Stimulated activated CD8-positive, alpha-beta memory T cell treated with anti-CD3 and anti-CD28 coated beads, Interleukin-15, amount 100 ng/mL, for 48 hours (primary cell): ENCODE data around the gene SARM1.
A peak's percentile ranks its signal among the peaks of the same experiment; 100 is the strongest.

Source experiments
- DNase-seq, 2 donors: peaks; one replicate each; pipeline ENCODE4 v3.0.0-alpha.2; 2020; ENCODE audit warnings: low read depth in 2 of 2

The SARM1 gene

DNA sequence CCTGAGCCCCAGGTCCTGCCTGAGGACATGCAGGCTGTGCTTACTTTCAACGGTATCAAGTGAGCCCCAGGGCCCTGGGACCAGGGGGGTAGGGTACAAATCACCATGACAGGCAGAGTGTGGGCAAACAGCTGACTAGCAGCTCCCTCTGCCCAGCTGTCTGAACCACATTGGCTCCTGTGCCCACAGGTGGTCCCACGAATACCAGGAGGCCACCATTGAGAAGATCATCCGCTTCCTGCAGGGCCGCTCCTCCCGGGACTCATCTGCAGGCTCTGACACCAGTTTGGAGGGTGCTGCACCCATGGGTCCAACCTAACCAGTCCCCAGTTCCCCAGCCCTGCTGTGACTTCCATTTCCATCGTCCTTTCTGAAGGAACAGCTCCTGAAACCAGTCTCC, 24.5 kb downstream of the SARM1 start:
- no peak for DNase-seq

DNA sequence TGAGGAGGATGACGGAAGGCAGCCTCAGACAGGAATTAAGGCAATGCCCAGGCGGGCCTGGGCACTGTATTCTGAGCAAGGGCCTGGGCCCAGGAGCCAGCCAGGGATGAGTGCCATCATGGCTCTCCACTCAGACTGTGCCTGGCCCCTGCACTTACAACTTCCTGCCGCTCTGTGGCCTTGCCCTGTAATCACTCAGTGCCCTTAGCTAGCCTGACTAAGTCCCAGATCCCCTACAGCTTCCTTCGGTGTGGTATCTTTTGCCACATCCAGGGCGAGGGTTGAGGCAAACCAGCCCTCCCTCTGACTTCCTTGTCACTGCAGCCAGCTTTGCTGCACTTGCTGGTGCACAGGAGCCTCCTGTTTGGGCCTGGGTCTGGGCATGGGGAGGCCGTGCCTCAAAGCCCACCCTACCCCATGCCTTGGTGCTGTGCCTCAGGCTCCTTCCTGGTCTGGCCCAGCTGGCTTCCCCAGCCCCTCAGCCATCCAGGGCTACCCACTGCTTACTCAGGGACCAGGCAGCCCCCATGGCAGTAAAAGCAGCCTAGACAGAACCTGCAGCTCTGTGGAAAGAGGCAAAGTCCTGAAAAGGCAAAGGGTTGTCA, 25.2 kb downstream of the SARM1 start:
- DNase-seq: no peak

DNA sequence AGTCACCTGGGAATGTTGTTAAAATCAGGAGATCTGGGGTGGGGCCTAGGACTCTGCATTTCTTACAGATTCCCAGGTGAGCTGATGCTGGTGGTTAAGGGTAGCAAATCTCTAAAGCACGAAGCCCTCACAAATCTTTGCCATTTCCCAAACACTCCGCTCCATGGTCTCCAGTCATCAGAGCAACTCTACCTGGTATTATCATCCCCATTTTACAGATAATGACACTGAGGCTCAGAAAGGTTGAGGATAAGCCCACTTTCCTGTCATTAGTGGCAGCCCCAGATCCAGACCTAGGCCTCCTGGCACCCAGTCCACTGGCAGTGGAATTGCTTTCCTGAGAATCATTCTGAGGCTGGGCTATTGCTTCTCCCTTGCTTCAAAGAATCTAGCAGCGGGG, 25.8 kb downstream of the SARM1 start:
- no peak for DNase-seq

DNA sequence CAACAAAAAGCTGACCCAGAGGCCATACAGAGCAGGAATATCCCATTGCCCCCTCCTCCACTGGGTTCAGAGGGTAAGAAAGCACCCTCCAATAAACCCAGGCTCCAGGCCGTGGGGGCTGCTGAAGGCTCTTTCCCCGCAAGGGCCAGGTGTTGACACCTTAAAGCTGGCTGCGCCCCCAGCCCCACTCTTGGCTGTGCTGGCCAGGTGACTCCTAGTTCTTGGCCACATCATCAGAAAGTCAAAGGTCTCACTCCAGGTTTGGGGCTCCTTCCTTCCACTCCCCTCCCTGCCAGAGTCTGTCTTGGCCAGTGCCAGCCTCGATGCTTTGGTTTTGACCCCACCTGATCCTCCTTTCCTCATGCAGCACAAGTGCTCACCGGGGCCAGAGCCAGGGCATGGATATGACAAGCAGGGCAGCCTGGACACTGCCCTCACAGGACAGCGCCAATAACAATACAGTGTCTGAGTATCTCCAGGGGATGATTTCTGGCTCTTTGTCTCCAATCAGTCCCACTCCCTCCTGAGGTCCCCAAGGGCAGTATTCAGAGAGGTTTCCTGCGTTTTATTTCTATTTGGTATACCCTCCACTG, 26.3 kb downstream of the SARM1 start:
- DNase-seq: no peak

DNA sequence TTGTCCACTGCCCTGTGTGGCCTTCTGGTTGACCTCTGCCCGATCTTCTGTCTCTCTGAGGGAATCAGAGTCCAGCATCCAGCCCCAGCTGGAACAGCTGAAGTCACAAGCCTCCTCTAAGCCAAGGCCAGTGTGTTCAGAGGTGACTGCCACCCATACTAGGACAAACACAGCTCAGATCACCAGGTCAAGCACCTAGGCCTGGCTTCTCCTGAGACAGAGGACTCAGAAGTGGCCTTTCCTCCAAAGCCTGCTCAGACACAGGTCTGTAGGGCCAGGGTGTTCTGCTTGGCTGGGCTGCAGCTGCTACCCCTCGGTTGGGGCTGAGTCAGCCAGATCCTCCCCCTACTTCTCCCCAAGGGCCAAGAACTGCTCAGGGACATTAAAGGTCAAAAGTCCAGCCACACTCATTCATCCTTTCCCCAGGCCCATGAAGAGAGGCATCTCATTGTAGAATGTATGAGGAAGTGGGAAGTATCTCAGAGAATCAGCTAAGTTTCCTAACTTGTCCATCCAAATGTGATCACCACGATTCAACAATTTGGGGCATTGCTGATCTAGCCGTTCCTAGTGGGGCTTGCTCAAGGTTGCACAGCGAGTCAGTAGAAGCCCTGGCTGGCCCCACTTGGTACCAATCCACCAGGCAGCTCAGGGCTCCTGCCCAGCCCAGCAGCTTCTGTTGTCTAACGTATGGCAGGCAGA, 26.9 kb downstream of the SARM1 start:
- no peak for DNase-seq

DNA sequence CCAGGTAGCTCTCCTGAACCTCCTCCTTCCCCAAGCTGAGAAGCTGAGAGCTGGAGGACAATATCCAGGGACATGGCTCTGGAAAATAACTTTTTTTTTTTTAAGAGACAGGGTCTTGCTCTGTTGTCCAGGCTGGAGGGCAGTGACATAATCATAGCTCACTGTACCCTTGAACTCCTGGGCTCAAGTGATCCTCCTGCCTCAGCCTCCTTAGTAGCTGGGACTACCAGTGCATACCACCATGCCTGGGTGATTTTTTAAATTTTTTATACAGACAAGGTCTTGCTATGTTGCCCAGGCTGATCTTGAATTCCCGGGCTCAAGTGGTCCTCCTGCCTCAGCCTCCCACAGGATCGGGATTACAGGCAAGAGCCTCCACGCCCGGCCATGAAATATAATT, 28.3 kb downstream of the SARM1 start:
- no peak for DNase-seq

DNA sequence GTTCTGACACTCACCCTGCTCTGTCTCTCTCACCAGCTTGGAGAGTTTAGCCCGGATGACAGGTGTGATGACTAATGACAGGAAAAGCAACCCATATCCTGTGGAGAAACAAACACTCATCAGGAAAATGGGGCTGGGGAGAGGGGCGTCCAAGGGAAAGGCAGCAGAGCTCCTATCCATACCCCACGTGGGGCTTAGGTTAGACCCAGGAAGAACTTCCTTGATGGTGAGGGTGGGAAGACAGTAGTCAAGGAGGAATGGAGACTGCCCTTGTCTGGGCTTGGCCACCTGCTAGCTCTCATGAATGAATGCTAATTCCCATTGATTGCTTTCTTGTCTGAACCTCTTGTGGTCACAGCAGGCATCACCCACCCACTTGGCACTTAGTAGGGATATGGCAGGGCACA, 30.7 kb downstream of the SARM1 start:
- no peak for DNase-seq

DNA sequence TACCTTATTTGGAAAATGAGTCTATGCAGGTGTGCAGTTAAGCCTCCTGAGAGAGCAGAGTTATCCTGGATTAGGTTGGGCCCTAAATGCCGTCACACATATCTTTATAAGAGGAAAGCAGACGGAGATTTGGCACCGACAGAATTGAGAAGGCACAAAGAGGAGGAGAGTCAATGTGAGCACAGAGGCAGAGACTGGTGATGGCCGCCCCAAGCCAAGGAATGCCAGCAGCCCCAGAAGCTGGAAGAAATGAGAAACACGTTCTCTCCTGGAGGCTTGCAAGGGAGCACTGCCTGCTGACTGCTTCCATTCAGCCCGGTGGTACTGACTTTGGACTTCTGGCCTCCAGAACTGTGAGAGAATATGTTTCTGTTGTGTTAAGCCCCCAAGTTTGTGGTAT, 31.4 kb downstream of the SARM1 start:
- DNase-seq: no peak

DNA sequence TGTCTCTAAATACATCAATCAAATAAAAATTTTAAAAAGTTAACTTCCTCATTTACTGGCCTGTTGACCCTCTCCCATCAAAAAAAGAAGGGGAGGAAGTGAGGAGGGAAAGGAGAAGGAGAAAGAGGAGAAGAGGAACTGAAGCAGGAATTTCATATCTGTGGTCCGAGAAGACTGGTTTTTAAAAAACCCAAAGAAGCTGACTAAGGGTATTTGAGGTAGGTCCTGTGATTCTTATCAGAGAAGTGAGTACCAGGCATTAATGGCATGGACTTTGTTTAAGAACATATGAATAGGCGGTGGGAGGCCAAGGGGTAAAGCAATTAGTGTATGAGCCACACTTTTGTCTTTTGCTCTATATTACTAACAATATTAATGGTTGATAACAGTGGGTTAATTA, 32.5 kb downstream of the SARM1 start:
- no peak for DNase-seq

DNA sequence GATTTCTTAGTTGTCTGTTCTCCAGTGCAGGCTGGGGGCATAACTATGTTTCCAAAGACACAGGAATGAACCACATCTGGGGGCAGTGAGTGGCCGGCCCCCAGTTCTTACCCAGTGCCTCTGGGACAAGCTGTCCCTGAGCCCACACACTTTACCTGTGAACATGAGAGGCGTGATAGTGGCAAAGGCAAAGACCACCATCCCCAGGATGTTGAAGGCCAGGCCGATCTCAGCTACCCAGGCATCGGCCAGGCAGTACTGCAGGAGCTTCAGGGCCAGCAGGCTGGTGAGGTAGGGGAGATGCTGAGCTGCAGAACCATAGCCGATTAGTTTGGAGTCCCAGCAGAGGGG, 32.9 kb downstream of the SARM1 start:
- no peak for DNase-seq

DNA sequence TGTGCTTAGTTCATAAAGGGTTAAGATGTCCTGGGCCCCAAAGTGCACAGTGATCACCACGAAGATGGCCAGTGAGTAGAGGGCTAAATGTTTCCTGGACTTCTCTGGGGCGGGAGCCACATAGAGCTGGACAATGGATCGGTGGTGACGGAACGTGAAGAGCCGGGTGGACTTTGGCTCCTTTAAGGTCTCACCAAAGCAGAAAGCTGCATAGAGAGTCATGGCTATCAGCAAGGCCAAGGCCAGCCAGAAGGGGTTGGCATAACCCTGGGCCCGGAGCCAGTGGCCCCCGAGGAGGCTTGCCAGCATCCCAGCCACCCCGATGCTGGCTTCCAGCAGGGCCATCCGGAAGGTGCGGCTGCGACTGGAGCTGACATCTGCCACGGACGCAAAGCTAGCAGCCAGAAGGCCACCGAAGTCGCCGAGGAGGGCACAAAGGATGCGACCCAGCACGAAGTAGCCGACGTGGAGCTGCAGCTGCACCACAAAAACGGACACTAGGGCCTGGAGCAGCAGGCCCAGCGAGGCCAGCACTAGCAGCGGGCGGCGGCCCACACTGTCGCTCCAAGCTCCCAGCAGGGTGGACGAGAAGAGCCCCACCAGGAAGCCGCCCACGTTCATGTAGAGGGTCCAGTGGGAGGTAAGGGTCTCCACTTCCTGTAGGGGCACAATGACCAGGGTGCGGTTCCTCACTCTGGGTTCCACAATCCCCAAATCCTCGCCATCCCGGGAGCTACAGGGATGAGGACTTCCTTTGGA, 33.5 kb downstream of the SARM1 start:
- no peak for DNase-seq

DNA sequence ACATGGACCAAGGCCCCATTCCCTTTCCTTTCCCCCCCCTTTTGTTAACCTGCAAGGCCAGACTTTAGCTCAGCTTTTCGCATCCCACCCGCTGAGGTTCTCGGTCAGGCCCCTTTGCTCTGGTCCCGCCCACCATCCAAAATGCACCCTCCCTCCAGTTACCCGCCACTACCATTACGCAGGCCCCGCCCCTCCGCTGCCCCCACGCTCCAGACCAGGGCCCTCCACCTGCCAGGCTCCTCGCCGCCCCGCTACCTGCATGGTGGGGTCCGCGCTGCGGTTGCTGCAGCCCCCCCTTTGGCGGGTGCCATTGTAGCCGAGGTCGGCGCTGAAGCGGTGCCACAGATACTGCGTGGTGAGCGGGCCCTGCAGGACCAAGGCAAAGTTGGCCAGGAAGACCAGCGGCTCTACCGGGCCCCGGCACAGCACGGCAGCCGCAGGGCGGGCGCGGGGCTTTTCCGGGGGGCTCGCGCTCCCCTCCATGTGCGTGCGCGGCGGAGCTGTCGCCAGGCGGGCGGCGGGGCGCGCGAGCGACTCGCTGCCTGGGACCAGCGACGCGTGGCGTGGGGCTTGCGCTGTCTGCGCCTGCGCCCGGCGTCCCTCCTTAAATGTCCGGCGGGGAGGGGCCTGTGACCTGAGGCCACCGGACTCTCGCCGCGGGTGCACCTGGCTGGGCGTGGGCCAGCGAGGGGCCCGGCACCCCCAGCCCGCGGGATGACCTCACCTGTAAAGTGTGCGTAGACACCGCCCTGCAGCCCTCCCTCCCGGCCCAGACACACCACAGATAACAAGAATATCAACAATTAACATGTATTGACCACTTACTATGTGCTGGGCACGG, 34.4 kb downstream of the SARM1 start, which contains the start of gene SLC46A1:
Gene SLC46A1 (minus strand): TSS at position 581 of the 841 bp plus-strand sequence. CDS start 98 bp downstream, at position 483.
- DNase-seq: peak; percentile 55 to 58

DNA sequence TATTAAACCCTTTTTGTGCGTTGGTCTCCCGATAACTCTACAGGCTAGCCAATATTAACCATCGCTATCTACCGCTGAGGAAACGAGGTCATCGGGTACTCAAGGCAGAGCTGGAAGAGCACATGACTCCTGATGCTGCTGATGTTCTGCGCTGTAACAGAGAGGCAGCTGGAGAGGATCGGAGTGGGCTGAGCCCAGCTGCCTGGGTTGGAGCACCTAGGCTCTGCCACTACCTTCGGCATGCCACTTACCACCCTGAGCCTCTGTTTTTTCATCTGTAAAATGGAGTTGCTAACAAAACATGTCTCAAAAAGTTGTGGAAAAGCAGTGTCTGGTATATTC, 35.0 kb downstream of the SARM1 start:
- DNase-seq: no peak

DNA sequence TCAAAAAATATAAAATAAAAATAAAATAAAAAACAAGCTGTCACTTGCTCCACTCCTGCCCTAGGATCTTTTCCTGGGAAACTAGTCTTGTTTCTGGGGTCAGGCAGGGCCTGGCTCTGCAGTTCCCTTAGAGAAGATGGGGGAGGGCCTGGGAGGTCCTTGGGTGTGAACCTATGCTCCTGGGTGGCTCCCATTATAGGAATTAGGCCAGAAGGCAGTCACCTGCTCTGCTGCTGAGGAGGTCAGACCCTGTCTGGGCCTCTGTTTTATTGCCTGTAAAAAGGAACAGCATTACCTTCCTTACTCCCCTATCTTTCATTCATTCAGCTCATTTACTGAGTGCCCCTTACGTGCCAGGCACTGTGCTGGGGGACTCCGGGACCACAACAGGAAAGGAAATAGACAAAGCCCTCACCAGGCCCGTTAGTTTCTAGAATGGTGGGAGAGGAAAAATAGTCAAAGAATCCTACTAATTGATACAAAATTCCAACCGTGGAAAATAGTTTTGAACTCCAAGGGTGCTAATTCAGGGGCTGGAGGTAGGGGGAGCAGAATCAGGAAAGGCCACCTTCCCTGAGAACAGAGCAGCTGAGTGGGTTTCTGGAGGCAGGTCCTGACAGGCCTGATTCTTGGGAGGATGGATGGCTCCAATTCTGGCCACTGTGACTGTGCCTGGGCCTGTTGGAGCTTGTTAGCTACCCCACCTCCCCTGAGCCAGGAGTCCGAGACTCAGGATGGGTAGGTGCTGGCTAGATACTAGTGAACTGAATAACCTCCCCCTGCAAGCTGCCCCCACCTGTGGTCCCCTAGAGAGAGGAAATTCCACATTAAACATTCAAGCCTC, 35.9 kb downstream of the SARM1 start:
- no peak for DNase-seq

DNA sequence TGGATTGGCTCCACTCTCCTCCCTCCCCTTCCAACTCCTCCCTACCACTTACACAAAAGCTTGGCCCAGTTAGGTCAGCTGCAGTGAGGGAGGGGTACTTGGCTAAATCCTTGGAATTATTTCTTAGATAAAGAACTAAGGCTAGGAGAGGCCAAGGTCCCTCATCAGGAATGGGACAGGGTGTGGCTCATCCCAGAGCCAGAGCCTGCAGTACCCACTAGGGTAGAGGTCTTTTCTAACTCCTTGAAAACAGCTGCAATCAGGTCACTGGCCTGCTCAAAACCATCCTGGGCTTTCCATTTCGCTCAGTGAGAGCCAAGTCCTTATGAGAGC, 36.4 kb downstream of the SARM1 start:
- no peak for DNase-seq

DNA sequence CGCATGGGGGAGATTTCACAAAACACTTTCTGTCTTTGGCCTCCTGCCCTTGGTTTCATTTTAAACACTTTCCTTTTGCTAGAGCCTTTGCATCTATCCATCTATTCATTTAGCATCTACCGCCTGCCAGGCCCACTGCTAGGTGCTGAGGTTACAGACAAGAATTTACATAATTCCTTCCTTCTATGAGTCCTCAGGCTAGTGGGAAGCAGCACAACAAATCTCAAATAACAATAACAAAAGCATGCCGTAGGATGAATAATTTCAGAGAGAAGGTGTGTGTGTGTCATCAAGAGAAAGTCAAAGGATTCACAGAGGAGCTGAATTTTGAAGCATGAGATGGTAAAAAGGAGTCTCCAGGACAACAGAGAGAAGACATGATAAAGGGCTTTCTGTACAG, 40.6 kb downstream of the SARM1 start:
- DNase-seq: no peak

DNA sequence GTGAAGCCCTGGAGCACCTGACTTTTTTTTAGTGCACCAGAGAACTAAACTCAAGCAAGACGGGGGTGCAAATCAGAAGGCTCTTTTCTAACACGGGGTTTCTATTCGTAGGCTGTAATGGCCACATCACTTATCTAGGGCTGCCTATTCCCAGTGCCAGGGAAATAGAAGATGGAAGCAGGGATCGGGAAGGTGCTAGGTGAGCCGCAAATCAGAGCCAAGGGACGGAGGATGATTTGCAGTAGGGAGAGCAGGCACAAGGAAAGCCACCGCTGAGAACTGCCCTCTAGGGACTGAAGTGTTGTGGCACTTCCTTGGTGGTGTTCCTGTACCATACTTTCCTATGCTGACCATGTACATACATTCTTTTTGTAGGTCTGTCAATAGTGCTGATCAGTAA, 42.3 kb downstream of the SARM1 start:
- no peak for DNase-seq

DNA sequence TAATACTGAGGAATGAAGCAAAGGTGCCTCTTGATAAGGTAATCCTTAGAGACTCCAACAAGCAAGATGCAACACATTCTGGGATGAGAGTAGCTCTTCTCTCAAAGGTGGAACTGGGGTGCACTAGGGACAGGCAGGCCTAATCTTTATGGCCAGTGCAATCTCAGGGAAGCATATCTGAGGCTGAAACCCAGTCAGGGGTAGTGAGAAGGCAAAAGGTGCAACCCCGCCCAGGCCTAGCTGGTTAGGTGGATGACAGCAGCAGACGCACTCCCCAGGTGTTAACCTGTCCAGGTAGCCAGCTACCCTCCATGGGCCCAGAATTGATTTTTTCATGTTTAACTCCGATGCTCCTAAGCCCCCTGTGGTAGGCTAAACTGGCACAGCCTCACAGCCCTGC, 44.4 kb downstream of the SARM1 start:
- DNase-seq: no peak

DNA sequence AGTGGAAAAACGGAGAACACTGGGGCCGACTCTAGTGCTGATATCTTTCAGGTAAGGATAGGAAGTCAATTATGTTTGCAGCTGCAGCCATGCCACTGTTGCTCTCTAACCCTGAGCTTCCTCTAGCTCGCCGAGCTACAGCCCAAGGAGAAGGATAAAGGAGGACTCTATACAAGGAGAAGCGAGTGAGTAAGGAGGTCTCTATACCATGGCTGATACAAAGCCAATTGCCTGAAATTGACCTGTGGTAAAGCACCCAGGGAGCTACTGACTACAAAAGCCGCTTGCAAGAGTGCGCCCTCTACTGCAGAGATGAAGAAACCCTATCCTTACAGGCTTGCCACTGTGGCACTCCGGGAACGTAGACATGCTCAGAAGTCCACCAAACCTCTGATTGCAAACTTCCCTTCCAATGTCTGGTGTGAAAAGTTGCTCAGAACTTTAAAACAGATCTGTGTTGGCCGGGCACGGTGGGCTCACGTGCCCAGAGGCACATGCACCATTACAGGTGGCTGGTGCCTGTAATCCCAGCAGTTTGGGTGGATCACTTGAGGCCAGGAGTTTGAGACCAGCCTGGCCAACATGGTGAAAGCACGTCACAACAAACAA, 45.3 kb downstream of the SARM1 start:
- DNase-seq: peak; percentile 15 to 28

DNA sequence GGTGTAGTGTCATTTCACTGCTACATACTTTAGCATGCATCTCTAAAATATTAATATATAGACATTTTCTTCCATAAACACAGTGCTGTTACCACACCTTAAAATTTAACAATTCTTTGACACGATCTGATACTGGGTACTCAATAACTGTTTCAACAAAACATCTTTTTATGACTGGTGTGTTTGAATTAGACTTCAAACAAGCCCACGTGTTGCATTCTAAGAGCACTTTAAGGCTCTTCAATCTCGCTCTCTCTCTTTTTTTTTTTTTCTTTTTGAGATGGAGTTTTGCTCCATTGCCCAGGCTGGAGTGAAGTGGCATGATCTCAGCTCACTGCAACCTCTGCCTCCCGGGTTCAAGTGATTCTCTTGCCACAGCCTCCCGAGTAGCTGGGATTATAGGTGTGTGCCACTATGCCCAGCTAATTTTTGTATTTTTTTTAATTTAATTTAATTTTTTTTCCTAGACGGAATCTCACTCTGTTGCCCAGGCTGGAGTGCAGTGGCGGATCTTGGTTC, 50.4 kb downstream of the SARM1 start:
- no peak for DNase-seq
